GM23248 (cell line): ENCODE measurements around the gene GARRE1.

Source experiments
- EZH2 ChIP-seq: fragments of 200-600 bp; sonication (generic); IDR thresholded peaks from 2 replicates; pipeline ENCODE4 v1.6.1; 2018; ENCODE audit warnings: antibody characterized with exemption, mild to moderate bottlenecking; ENCODE audit not compliant: insufficient read depth, poor library complexity, severe bottlenecking
- EZH2phosphoT487 ChIP-seq: fragments of 200-600 bp; sonication (generic); IDR thresholded peaks from 2 replicates; pipeline ENCODE4 v1.6.1; 2018; ENCODE audit warnings: antibody characterized with exemption, moderate library complexity, mild to moderate bottlenecking, low read depth; ENCODE audit not compliant: insufficient read depth

GRCh38 chr19:34277244-34277643, 22.9 kb downstream of the GARRE1 start:
- TF ChIP-seq EZH2 (no peak), EZH2phosphoT487 (no peak)
